Measurements from ENCODE around the gene METTL5.

The METTL5 gene

DNA sequence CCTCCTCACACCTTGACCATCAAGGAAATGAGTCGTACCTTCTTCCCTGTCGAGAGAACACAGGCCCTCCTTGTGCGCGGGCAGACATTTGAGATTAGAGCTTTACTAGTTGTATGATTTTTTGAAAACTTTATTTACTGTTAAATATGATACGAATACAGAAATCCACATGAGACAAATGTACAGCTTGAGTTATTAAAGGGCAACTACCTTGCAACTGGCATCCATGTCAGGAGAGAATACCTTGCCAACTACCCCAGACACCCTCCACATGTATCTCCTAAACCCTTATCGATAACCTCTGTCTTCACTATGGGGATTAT is 62.8 kb downstream of the METTL5 start:
- no peak overlapping the region for H3K4me3 ChIP-seq
- no peak for DNase-seq (ENCODE audit: low spot score)
- TF ChIP-seq, protein P1, sequence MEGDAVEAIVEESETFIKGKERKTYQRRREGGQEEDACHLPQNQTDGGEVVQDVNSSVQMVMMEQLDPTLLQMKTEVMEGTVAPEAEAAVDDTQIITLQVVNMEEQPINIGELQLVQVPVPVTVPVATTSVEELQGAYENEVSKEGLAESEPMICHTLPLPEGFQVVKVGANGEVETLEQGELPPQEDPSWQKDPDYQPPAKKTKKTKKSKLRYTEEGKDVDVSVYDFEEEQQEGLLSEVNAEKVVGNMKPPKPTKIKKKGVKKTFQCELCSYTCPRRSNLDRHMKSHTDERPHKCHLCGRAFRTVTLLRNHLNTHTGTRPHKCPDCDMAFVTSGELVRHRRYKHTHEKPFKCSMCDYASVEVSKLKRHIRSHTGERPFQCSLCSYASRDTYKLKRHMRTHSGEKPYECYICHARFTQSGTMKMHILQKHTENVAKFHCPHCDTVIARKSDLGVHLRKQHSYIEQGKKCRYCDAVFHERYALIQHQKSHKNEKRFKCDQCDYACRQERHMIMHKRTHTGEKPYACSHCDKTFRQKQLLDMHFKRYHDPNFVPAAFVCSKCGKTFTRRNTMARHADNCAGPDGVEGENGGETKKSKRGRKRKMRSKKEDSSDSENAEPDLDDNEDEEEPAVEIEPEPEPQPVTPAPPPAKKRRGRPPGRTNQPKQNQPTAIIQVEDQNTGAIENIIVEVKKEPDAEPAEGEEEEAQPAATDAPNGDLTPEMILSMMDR (IDR thresholded peaks at IDR 0.05) = no peak
- no peak overlapping the region for H3K27ac ChIP-seq
